Measurements from ENCODE around the gene MATN1.

GRCh38 chr1:30684259-30684658, 39.1 kb downstream of the MATN1 start:
- no peak for TF ChIP-seq BACH2 (CRISPR knock-in tag; IDR thresholded peaks at IDR 0.05; ENCODE audit: borderline replicate concordance)
- TF ChIP-seq ARNTL (CRISPR knock-in tag; IDR thresholded peaks at IDR 0.05; ENCODE audit: borderline replicate concordance, low read depth) = no peak
- no peak for TF ChIP-seq CSDC2 (CRISPR knock-in tag; IDR thresholded peaks at IDR 0.05)
- TF ChIP-seq ZFP30 (CRISPR knock-in tag; IDR thresholded peaks at IDR 0.05) = no peak
- no peak for TF ChIP-seq ZFP3 (CRISPR knock-in tag; IDR thresholded peaks at IDR 0.05)
- TF ChIP-seq ISL1 (CRISPR knock-in tag; IDR thresholded peaks at IDR 0.05) = no peak
- TF ChIP-seq ZNF70 (CRISPR knock-in tag; IDR thresholded peaks at IDR 0.05) = no peak
- no peak for TF ChIP-seq RARB (CRISPR knock-in tag; IDR thresholded peaks at IDR 0.05)

Data from SK-N-SH treated with all-trans-retinoic acid at 6 μM for 48 hours (cell line).